HepG2 (cell line): ENCODE data around the gene CDK5RAP2. TPM values are rescaled to one million over a fixed set of nuclear protein-coding genes. Genes with fewer than 3 reads are reported as not detected.
A peak's percentile ranks its signal among the peaks of the same experiment; 100 is the strongest.

Experiments
- ATAC-seq: fragments of 200-7000 bp; cut with Tn5 transposase; 3 replicates; pipeline ENCODE4 v1.9.1; 2020; ENCODE audit warnings: mild to moderate bottlenecking, moderate library complexity
- BruUV-seq: library from RNA; stranded (reverse); fragments of 400-500 nt; replicated peaks from 2 replicates; lab custom pipeline; 2021; lab: Mats Ljungman, UMichigan
- CTCF ChIA-PET: fragments of 300-600 bp; formaldehyde crosslinking; extraction: SDS; loops from one replicate; lab custom pipeline; 2021; ENCODE audit warnings: low total read pairs, inconsistent platforms, low intra/inter-chr PET ratio; lab: Yijun Ruan, JAX
- POLR2A ChIA-PET: fragments of 350-600 bp; sonication (Branson Sonifier 250); formaldehyde crosslinking; loops from one replicate; lab custom pipeline; 2020; ENCODE audit warnings: antibody characterized with exemption, inconsistent platforms; lab: Yijun Ruan, JAX
- DNase-seq: peaks from one replicate; pipeline ENCODE4 v3.0.0-alpha.2; 2015; ENCODE audit warnings: low spot score
- FAIRE-seq: peaks from 3 replicates; lab custom pipeline; 2011; peaks lifted over from hg19 to GRCh38; lab: Jason Lieb, UNC
- H2AFZ ChIP-seq: one replicate; pipeline ENCODE4 v1.6.1; 2011; ENCODE audit warnings: low read length, inconsistent platforms
- H3K27ac ChIP-seq: fragments of 300-600 bp; 3 replicates; pipeline ENCODE4 v1.8.0; 2011; ENCODE audit warnings: mixed run types, mild to moderate bottlenecking, mixed read lengths, low read length, inconsistent platforms; ENCODE audit not compliant: insufficient read depth; ENCODE audit errors: extremely low read length
- H3K27me3 ChIP-seq, 2 experiments: fragments of 200-600 bp in 1 of 2; 2 replicates in 1 of 2; 3 replicates in 1 of 2; pipeline versions ENCODE4 v1.6.0 to v1.8.0; 2011; ENCODE audit warnings: low read length in 2 of 2, mild to moderate bottlenecking in 2 of 2, moderate library complexity in 2 of 2, inconsistent platforms in 1 of 2; ENCODE audit not compliant: insufficient read depth in 2 of 2, control insufficient read depth in 1 of 2
- H3K36me3 ChIP-seq, 2 experiments: fragments of 200-600 bp in 1 of 2; replicated peaks in 1 of 2; 2 replicates in 1 of 2; 3 replicates in 1 of 2; pipeline versions ENCODE4 v1.5.1 to v1.8.0; 2011; ENCODE audit warnings: low read length in 2 of 2, inconsistent platforms in 1 of 2; ENCODE audit not compliant: insufficient read depth in 2 of 2, control insufficient read depth in 1 of 2
- H3K4me1 ChIP-seq: 2 replicates; pipeline ENCODE4 v1.5.1; 2012; ENCODE audit warnings: low read length, inconsistent platforms; ENCODE audit not compliant: insufficient read depth
- H3K4me2 ChIP-seq: 2 replicates; pipeline ENCODE4 v1.6.0; 2011; ENCODE audit warnings: low read depth, low read length, inconsistent platforms
- H3K4me3 ChIP-seq, 3 experiments: fragments of 200-600 bp in 1 of 3; sonication (generic), shearing (Covaris generic) in 1 of 3; replicated peaks in 1 of 3; 2 replicates each; pipeline ENCODE4 v1.5.1; 2011 to 2016; ENCODE audit warnings: low read length in 3 of 3, inconsistent platforms in 2 of 3, low read depth in 2 of 3, mild to moderate bottlenecking in 2 of 3, control low read depth in 1 of 3, mixed read lengths in 1 of 3; ENCODE audit not compliant: insufficient read depth in 1 of 3
- H3K79me2 ChIP-seq: one replicate; pipeline ENCODE4 v1.6.1; 2011; ENCODE audit warnings: low read length, inconsistent platforms; ENCODE audit not compliant: insufficient read depth
- H3K9ac ChIP-seq: 2 replicates; pipeline ENCODE4 v1.6.0; 2011; ENCODE audit warnings: mild to moderate bottlenecking, low read depth, low read length, inconsistent platforms; ENCODE audit not compliant: insufficient read depth
- H3K9me3 ChIP-seq: 2 replicates; pipeline ENCODE4 v1.5.1; 2012; ENCODE audit warnings: mild to moderate bottlenecking, low read length
- H4K20me1 ChIP-seq: 2 replicates; pipeline ENCODE4 v1.6.0; 2011; ENCODE audit warnings: inconsistent platforms, mild to moderate bottlenecking, low read length, moderate library complexity; ENCODE audit not compliant: insufficient read depth
- SNAI1 ChIP-seq: sonication (generic); formaldehyde crosslinking; IDR thresholded peaks from 2 replicates; pipeline ENCODE4 v1.5.0; 2020; ENCODE audit warnings: mild to moderate bottlenecking, missing genetic modification reagents, borderline replicate concordance
- ZFAT ChIP-seq: sonication (generic); formaldehyde crosslinking; conservative IDR thresholded peaks from 2 replicates; pipeline ENCODE4 v1.8.1; 2023; ENCODE audit warnings: missing genetic modification reagents, inconsistent platforms
- ZFP1 ChIP-seq: IDR thresholded peaks from 2 replicates; pipeline ENCODE4 v1.6.1; 2016
- ZNF34 ChIP-seq: sonication (generic); formaldehyde crosslinking; IDR thresholded peaks from 2 replicates; pipeline ENCODE4 v1.4.0; 2020; ENCODE audit warnings: mild to moderate bottlenecking, missing genetic modification reagents, borderline replicate concordance
- ZNF629 ChIP-seq: sonication (generic); formaldehyde crosslinking; conservative IDR thresholded peaks from 2 replicates; pipeline ENCODE4 v1.5.0; 2020; ENCODE audit warnings: missing genetic modification reagents
- ZNF761 ChIP-seq: sonication (generic); formaldehyde crosslinking; conservative IDR thresholded peaks from 2 replicates; pipeline ENCODE4 v1.4.0; 2020; ENCODE audit warnings: mild to moderate bottlenecking, missing genetic modification reagents
- ZSCAN12 ChIP-seq: sonication (generic); formaldehyde crosslinking; IDR thresholded peaks from 2 replicates; pipeline ENCODE4 v1.9.0; 2021; ENCODE audit warnings: mild to moderate bottlenecking, missing genetic modification reagents
- WGBS: methylation state at CpG from one replicate; pipeline ENCODE4 v1.1.6; 2017; ENCODE audit warnings: low lambda C conversion rate; 5-methylcytosine and 5-hydroxymethylcytosine counted together
- in situ Hi-C: cut with HindIII; loops from 2 replicates; pipeline ENCODE4 v1.10.0; 2017; ENCODE audit warnings: low pct_unique_long_range_greater_than_20kb; ENCODE audit not compliant: extremely low pct_ligation_motif_present
- intact Hi-C: fragments of 100-400 bp; cut with micrococcal nuclease; formaldehyde crosslinking; loops from one replicate; pipeline ENCODE4 v1.10.0; 2022; ENCODE audit not compliant: unreplicated experiment
- polyA plus RNA-seq, 8 experiments: library from polyadenylated mRNA; depleted of rRNA in 3 of 8; stranded (reverse) in 7 of 8; unstranded in 1 of 8; fragments of >200 nt; fragmentation: Illumina TruSeq in 4 of 8; extraction: Trizol in 4 of 8; gene quantifications; 2 replicates each; pipeline versions ENCODE4 v1.2.1 to v1.2.3, GENCODE V29; 2011 to 2016; ENCODE audit warnings: low read depth in 4 of 8, missing spikeins in 1 of 8, mixed read lengths in 1 of 8; ENCODE audit not compliant: insufficient read depth in 1 of 8
- total RNA-seq, 5 experiments: library from RNA; depleted of rRNA; stranded (reverse); fragments of >200 nt; fragmentation: Illumina TruSeq; extraction: Trizol; gene quantifications; 2 replicates each; pipeline ENCODE4 v1.2.3, GENCODE V29; 2016; ENCODE audit warnings: low read depth in 1 of 5
- TF ChIP-seq, protein P1 (sequence below): sonication (generic); IDR thresholded peaks from 2 replicates; pipeline ENCODE4 v1.6.1; 2016; ENCODE audit warnings: low read depth, borderline replicate concordance
- TF ChIP-seq, protein P2 (sequence below): sonication (generic); formaldehyde crosslinking; IDR thresholded peaks from 2 replicates; pipeline ENCODE4 v1.5.0; 2020; ENCODE audit warnings: mild to moderate bottlenecking, missing genetic modification reagents, borderline replicate concordance
- TF ChIP-seq, protein P3 (sequence below): sonication (generic); formaldehyde crosslinking; IDR thresholded peaks from 2 replicates; pipeline ENCODE4 v1.5.0; 2020; ENCODE audit warnings: missing genetic modification reagents

CDK5RAP2 gene
- total and polyA plus RNA-seq, 2 of the 13 experiments (the other 11 are each of a cell fraction or from before 2014, with no cell fraction given): 31.8 to 42.2 TPM

DNA sequence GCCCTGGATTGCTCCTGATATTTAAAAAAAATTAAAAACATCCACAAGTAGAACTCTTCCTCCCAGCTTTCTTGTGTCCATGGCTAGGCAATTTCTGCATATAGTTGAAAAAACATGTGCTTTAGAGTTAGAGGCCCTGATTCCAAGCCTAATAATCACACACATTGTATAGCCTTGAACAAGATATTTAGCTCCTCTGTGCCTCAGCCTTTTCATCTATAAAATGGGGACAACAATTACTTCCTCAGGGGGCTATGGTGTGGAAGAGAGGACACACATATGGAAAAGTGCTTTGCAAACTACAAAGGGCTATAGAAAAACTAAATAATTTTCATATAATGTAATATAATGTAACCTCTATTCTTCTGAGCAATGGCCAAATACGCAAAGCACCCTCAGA lies 23.0 kb upstream of the CDK5RAP2 start:
- DNase-seq (no peak), FAIRE-seq (no peak)
- no peak overlapping the region for H2AFZ ChIP-seq
- H4K20me1 ChIP-seq: no peaks in the 10 kb centered on the region
- 100% methylated on average over 1 of the region's 1 CpG for WGBS
- CTCF ChIA-PET: no interaction called here
- in situ Hi-C loops: no loop called here
- intact Hi-C loops: no loop called here
- H3K4me2 ChIP-seq: no peak overlapping the region
- TF ChIP-seq SNAI1 (CRISPR knock-in tag) (no peak), ZNF629 (CRISPR knock-in tag) (peak; percentile 56)
- TF ChIP-seq, protein P1, sequence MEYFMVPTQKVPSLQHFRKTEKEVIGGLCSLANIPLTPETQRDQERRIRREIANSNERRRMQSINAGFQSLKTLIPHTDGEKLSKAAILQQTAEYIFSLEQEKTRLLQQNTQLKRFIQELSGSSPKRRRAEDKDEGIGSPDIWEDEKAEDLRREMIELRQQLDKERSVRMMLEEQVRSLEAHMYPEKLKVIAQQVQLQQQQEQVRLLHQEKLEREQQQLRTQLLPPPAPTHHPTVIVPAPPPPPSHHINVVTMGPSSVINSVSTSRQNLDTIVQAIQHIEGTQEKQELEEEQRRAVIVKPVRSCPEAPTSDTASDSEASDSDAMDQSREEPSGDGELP: no peak
- TF ChIP-seq, all 625 proteins: peak for 1
- Histone ChIP-seq H3K27me3 (no peaks in the 10 kb centered on the region), H3K79me2 (no peaks in the 10 kb centered on the region), H3K4me1 (peaks cover 8% of the 10 kb centered on the region), H3K27ac (no peak overlapping the region), H3K9ac (no peak overlapping the region), H3K36me3 (peaks cover 0 to 12% of the 10 kb centered on the region in 2 experiments; a peak in 1 of 5 replicates), H3K9me3 (no peaks in the 10 kb centered on the region), H3K4me3 (no peak overlapping the region)
- POLR2A ChIA-PET: no interaction called here
- ATAC-seq: no peak
- BruUV-seq: no TSS peak

DNA sequence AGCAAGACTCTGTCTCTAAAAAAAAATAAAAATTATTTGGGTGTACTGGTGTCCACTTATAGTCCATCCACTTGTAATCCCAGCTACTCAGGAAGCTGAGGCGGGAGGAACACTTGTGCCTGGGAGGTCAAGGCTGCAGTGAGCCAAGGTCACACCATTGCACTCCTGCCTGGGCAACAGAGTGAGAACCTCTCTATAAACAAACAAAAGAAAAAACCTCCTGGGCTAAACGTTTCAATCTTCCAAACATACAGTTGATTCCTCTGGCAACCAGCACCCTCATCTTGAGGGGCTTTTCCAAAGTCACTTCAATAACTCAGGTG lies 13.9 kb upstream of the CDK5RAP2 start:
- POLR2A ChIA-PET: interaction anchor here (0.9 to 1.8 kb wide), 3 partner anchors 14 to 117 kb away, joined by 3 to 6 read pairs (median 3); partner anchors contain the start of gene CDK5RAP2
- Histone ChIP-seq H3K27ac (no peak overlapping the region), H3K9me3 (no peaks in the 10 kb centered on the region), H3K79me2 (no peaks in the 10 kb centered on the region), H4K20me1 (no peaks in the 10 kb centered on the region), H2AFZ (no peak overlapping the region), H3K4me3 (no peak overlapping the region), H3K4me1 (peaks cover 24% of the 10 kb centered on the region), H3K4me2 (peak overlapping the region; percentile 7; the same call in 1 of the 2 replicates), H3K27me3 (no peaks in the 10 kb centered on the region), H3K36me3 (no peaks in the 10 kb centered on the region), H3K9ac (no peak overlapping the region)
- intact Hi-C loops (no loop called here), in situ Hi-C loops (no loop called here)
- CTCF ChIA-PET: no interaction called here
- DNase-seq (no peak), FAIRE-seq (peak; percentile 36), ATAC-seq (peak; percentile 35; the same call in 2 of the 3 replicates)
- 6% methylated on average over 2 of the region's 2 CpGs for WGBS
- no TSS peak for BruUV-seq
- TF ChIP-seq ZNF761 (CRISPR knock-in tag) (no peak), ZNF34 (CRISPR knock-in tag) (no peak), ZFP1 (CRISPR knock-in tag) (no peak), ZFAT (CRISPR knock-in tag) (no peak), ZSCAN12 (CRISPR knock-in tag) (no peak)
- TF ChIP-seq, protein P2, sequence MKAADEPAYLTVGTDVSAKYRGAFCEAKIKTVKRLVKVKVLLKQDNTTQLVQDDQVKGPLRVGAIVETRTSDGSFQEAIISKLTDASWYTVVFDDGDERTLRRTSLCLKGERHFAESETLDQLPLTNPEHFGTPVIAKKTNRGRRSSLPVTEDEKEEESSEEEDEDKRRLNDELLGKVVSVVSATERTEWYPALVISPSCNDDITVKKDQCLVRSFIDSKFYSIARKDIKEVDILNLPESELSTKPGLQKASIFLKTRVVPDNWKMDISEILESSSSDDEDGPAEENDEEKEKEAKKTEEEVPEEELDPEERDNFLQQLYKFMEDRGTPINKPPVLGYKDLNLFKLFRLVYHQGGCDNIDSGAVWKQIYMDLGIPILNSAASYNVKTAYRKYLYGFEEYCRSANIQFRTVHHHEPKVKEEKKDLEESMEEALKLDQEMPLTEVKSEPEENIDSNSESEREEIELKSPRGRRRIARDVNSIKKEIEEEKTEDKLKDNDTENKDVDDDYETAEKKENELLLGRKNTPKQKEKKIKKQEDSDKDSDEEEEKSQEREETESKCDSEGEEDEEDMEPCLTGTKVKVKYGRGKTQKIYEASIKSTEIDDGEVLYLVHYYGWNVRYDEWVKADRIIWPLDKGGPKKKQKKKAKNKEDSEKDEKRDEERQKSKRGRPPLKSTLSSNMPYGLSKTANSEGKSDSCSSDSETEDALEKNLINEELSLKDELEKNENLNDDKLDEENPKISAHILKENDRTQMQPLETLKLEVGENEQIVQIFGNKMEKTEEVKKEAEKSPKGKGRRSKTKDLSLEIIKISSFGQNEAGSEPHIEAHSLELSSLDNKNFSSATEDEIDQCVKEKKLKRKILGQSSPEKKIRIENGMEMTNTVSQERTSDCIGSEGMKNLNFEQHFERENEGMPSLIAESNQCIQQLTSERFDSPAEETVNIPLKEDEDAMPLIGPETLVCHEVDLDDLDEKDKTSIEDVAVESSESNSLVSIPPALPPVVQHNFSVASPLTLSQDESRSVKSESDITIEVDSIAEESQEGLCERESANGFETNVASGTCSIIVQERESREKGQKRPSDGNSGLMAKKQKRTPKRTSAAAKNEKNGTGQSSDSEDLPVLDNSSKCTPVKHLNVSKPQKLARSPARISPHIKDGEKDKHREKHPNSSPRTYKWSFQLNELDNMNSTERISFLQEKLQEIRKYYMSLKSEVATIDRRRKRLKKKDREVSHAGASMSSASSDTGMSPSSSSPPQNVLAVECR (CRISPR knock-in tag): peak; percentile 36; the same call in 1 of the 2 replicates
- TF ChIP-seq, protein P3, sequence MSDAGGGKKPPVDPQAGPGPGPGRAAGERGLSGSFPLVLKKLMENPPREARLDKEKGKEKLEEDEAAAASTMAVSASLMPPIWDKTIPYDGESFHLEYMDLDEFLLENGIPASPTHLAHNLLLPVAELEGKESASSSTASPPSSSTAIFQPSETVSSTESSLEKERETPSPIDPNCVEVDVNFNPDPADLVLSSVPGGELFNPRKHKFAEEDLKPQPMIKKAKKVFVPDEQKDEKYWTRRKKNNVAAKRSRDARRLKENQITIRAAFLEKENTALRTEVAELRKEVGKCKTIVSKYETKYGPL: no peak
